Epithelial cell of prostate (primary cell): ENCODE measurements around the gene CLEC4M.
"Not testable (repeated sequence)": the region's sequence is repeated elsewhere in the genome, so short reads cannot be mapped to it uniquely, and the experiment has no call there.

Experiments
- DNase-seq: peaks from one replicate; pipeline ENCODE4 v3.0.0-alpha.2; 2011; ENCODE audit warnings: low read depth, low spot score
- H3K27ac ChIP-seq: fragments of 450-650 bp; 2 replicates; pipeline ENCODE4 v1.5.1; 2017; ENCODE audit warnings: mild to moderate bottlenecking

The CLEC4M gene

GRCh38 chr19:7795555-7796161 is 32.6 kb downstream of the CLEC4M start:
- no peak overlapping the region for H3K27ac ChIP-seq
- no peak for DNase-seq

GRCh38 chr19:7799640-7800355 is 36.8 kb downstream of the CLEC4M start:
- H3K27ac ChIP-seq, result no peak overlapping the region
- DNase-seq, result no peak

- no peak overlapping the region for H3K27ac ChIP-seq
- no peak for DNase-seq
Measured at GRCh38 chr19:7801020-7801570, 38.1 kb downstream of the CLEC4M start.

- DNase-seq, result no peak
- no peak overlapping the region for H3K27ac ChIP-seq
Measured at GRCh38 chr19:7806234-7806633, 43.2 kb downstream of the CLEC4M start.

GRCh38 chr19:7806876-7807275 is 43.8 kb downstream of the CLEC4M start:
- DNase-seq, result no peak

GRCh38 chr19:7808108-7808507 is 45.1 kb downstream of the CLEC4M start:
- DNase-seq, result no peak
- H3K27ac ChIP-seq, result no peak overlapping the region

More at GRCh38 chr19:7806876-7807275, 43.8 kb downstream of the CLEC4M start:
- peak overlapping the region; percentile 16 for H3K27ac ChIP-seq

GRCh38 chr19:7811989-7812388 is 48.9 kb downstream of the CLEC4M start:
- peak overlapping the region; percentile 80 for H3K27ac ChIP-seq

GRCh38 chr19:7815325-7815724 is 52.3 kb downstream of the CLEC4M start:
- DNase-seq, result no peak
- no peak overlapping the region for H3K27ac ChIP-seq

More at GRCh38 chr19:7811989-7812388, 48.9 kb downstream of the CLEC4M start:
- peak; percentile 70 for DNase-seq

- H3K27ac ChIP-seq, DNase-seq: not testable (repeated sequence)
Measured at GRCh38 chr19:7816040-7816439, 53.0 kb downstream of the CLEC4M start.

GRCh38 chr19:7817801-7818200 is 54.8 kb downstream of the CLEC4M start:
- H3K27ac ChIP-seq, result no peak overlapping the region
- no peak for DNase-seq

- no peak for DNase-seq
- H3K27ac ChIP-seq, result no peak overlapping the region
Measured at GRCh38 chr19:7818806-7819205, 55.8 kb downstream of the CLEC4M start.
